GM12874 (cell line): ENCODE data around the gene ST6GAL1.

Experiments
- CTCF ChIP-seq: IDR thresholded peaks from 2 replicates; pipeline ENCODE4 v1.5.1; 2011; ENCODE audit warnings: low read depth, mild to moderate bottlenecking, control low read depth, low read length, moderate library complexity; ENCODE audit not compliant: insufficient read depth

ST6GAL1 gene

GRCh38 chr3:187021748-187022402 lies 91.5 kb downstream of the ST6GAL1 start:
- no peak for TF ChIP-seq CTCF

GRCh38 chr3:187022403-187023029 lies 92.2 kb downstream of the ST6GAL1 start:
- TF ChIP-seq CTCF = no peak

GRCh38 chr3:187024536-187025226 lies 94.4 kb downstream of the ST6GAL1 start:
- no peak for TF ChIP-seq CTCF

- TF ChIP-seq CTCF = no peak
Observed at GRCh38 chr3:187025254-187025655, 94.9 kb downstream of the ST6GAL1 start.

GRCh38 chr3:187025656-187026316 lies 95.5 kb downstream of the ST6GAL1 start:
- TF ChIP-seq CTCF = no peak

- TF ChIP-seq CTCF = no peak
Observed at GRCh38 chr3:187026317-187026670, 96.0 kb downstream of the ST6GAL1 start.
